Right lung (tissue), 10 donors: Measurements from ENCODE around the gene TMEM169. TPM values are rescaled to one million over a fixed set of nuclear protein-coding genes. Genes with fewer than 3 reads are reported as not detected.

Source experiments
- DNase-seq, 2 donors: peaks; one replicate each; pipeline ENCODE4 v3.0.0-alpha.2; 2013
- long read RNA-seq, 8 donors: transcript quantifications; one replicate each; lab custom pipeline, GENCODE V29; 2026
- polyA plus RNA-seq, 5 donors: library from polyadenylated mRNA; unstranded; fragments of 120-200 nt; gene quantifications; one replicate each; pipeline versions ENCODE4 v1.2.1 to v1.2.3, GENCODE V29; 2013; ENCODE audit warnings: inconsistent platforms in 1 of 5, low replicate concordance in 1 of 5; ENCODE audit not compliant: insufficient read length in 5 of 5, insufficient read depth in 1 of 5

TMEM169 gene, protein sequence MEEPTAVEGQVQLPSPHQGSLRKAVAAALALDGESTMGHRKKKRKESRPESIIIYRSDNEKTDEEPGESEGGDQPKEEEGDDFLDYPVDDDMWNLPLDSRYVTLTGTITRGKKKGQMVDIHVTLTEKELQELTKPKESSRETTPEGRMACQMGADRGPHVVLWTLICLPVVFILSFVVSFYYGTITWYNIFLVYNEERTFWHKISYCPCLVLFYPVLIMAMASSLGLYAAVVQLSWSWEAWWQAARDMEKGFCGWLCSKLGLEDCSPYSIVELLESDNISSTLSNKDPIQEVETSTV
- 1 to 10 TPM in 2 of 5 donors, under 1 TPM in 3; 0.73 to 1.2 (median 0.98) TPM for polyA plus RNA-seq
- long read RNA-seq, donor 1, partial matches to known transcripts: 0 of 1 reads
- long read RNA-seq, donor 1, other reads (novel, unspliced or antisense): 0 of 1 reads
- long read RNA-seq, donor 2: 0 reads
- long read RNA-seq, donor 3: 0 reads
- long read RNA-seq, donor 4: 0 reads
- long read RNA-seq, donor 5: 0 reads
- long read RNA-seq, donor 6: 0 reads
- long read RNA-seq, donor 7: 0 reads
- long read RNA-seq, donor 8: 0 reads

DNA sequence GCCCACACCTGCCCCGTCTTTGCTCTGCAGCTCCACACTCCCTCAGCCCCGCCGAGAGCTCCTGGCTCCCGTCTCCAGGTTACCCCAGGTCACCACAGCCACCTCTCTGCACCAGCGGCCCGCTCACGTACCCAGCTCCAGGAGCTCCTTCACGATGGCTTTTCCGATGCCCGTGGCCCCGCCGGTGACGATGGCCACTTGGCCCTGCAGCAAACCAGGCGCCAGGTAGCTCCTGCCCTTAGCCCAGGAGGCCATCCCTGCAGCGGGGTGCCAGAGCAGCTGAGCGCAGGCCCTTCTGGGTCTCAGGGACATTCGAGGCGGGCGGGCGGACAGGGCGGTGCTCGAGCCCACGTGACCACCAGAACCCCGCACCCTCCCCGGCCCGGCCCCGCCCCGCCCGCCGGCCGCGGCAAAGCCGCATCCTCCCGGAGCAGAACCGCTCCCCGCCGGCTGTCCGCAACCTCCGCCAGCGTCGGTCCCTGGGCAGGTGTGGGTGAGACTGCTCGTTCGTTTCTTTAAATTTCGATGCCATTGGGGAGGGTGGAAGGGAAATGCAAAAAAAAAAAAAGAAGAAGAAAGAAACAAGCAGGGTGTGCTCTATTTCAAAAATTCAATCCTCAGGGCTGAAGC lies at the start of gene TMEM169, which contains the start of gene PECR:
Gene TMEM169, plus strand, starts transcription at position 433 of the 630 bp plus-strand sequence. CDS start 14,045 bp downstream, outside the sequence.
Gene PECR, minus strand, starts transcription at position 323 of the 630 bp plus-strand sequence. Its CDS starts 68 bp downstream, at position 255.
- DNase-seq: peak; percentile 46 to 47

DNA sequence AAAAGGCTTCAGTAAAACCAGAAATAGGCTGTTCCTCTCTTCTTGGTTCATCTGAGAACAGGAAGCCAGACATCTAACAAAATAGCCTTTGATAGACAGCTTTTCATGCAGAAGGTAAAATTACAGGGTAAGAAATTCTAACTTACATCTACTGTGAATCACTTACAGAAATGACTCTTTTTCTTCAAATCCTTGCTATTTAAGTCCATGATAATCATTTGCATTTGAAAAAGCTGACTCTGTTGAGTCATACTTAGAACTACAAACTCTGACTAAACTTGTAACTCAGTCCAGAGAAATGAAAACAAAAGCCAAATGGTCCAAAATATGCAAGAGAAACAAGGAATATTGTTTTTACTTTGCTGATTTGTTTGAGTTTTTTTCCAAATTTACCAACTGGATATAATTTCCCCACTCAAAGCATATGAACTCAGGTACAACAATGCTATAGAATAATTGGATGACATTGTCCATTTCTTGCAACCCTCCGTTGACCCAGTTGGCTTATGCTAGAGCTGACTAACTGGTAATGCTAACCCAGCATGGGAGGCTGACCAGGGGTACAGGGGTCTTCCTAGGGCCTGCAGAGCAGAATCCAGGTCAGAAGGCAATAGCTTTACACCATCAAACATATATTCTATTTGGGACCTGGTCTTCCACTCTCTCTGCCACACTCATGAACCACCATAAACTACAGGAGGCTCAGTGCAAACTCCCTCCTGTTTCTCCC lies 49.6 kb upstream of the TMEM169 start:
- no peak for DNase-seq

DNA sequence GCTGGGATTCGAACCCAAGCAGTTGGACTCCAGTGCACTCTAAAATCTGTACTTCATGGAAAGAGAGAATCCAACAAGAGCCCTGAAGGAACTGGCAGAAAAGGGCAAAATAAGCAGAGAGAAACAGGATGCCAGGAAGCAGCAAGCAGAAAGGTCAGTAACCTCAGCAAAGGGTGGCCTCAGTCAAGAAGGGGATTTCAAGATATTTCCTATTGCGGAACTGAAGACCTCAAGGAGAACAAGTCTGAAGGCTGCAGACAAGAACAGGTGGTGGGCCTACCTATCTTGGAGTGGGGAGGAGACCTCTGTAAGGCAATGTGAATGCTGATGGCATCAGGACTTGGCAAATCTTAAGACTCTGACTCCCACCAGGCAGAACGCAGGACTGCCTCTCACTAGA lies 48.3 kb upstream of the TMEM169 start:
- no peak for DNase-seq

DNA sequence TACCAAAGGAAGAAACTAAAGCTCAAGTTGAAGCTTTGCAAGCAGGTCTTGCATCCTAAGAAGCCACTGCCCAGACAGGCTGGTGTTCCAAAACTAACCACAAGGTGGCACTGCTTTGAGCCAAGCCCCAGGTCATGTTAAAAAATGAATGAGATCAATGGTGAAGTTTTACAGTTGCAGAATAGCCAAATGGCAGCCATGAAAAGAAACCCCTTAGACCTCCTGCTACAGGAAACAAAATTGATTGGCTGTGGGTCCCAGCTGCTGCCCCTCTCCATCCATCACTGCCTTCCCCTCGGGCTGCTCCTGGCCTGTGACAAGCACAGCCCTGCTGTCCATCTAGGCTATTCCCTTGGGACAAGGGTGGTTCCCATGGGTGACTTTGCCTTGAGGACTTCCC lies 47.7 kb upstream of the TMEM169 start:
- peak; percentile 14 to 40 for DNase-seq

DNA sequence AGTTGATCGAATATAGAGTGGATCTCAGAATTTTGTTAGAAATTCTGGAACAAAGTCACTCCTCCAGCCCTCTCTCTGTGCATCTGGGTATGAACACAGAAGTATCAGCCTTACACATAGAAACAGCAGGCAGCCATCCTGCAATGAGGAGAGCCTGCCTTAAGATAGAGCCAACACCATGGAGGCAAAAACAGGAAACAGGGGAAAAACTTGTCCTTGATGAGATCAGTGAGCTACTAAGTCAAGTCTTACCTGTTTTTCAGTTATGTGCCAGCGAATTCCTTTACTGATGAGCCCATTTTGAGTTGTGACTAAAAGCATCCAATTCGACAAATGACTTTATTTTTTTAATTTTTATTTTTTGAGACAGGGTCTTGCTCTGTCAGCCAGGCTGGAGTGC lies 41.8 kb upstream of the TMEM169 start:
- no peak for DNase-seq

DNA sequence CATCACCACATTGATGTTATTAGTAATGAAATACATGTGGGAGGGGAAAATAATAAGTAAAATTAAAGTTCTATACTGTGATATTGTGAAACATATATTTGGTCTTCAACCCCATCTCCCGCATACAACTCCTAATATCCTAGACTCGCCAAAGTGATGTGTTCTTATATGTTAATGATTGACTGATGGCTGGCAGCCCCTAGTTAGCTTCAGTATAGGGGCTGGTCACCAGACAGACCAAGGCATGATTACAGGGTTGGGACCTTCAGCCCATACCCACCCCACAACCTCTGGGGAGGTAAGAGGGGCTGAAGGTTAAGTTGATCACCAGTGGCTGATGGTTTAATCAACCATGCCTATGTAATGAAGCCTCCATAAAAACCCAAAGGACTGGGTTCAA lies 40.3 kb upstream of the TMEM169 start:
- no peak for DNase-seq

DNA sequence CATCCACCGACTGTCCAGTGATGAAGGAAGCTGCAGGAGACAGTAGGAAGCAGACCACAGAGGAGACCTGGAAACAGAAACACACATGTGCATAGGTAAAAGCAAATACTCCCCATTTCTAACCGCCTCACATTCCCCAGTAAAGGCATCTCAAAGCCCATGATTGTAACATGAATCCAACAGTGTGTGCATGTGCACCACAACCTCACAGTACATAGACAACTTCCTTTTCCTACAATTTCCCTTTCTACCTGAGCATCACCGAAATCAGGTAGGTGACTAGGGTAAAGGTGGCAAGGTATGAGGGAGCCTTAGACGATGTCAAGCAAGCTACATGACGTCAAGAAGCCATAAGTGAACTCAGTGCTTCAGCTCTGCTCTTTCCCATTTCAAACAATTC lies 37.8 kb upstream of the TMEM169 start:
- no peak for DNase-seq

DNA sequence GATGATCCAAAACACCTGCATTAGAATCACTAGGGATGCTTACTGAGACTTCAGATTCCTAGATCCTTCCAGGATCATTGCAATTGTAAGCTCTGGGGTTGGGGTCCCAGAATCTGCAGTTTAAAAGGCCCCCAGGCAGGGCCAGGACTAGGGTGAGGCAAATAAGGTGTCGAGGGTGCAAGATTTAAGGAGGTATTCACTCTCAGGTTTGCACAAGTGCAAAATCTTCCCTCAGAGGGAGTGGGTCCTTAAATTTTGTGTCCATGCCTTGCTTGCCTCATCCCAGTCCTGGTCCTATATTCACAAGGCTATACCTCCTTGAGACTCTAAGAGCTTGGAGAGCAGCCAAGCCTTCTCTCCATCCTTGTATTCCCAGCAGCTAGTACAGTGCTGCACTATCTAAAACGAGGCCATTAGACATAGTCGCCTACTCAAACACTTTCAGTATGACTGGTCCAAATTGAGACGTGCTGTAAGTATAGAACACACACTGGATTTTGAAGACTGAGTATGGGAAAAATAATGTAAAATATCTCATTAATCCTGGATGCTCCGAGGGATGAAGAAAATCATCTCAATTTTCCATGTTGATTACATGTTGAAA lies 36.7 kb upstream of the TMEM169 start:
- no peak for DNase-seq

DNA sequence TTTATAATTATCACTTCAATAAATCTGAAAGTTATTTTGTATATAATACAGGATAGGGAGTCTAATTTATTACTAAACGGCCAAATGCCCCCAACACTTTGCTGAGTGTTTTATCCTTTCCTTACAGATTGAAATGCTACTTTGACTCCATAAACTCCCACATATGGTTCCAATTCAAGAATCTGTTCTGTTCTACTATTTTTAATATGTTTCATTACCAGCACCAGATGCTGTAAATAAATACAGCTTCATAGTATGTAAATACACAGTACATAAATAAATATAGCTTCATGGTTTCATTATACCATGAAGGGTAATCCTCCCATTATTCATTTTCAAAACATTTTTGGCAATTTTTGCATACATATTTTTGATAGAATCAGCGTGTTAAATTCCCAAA lies 34.3 kb upstream of the TMEM169 start:
- no peak for DNase-seq

DNA sequence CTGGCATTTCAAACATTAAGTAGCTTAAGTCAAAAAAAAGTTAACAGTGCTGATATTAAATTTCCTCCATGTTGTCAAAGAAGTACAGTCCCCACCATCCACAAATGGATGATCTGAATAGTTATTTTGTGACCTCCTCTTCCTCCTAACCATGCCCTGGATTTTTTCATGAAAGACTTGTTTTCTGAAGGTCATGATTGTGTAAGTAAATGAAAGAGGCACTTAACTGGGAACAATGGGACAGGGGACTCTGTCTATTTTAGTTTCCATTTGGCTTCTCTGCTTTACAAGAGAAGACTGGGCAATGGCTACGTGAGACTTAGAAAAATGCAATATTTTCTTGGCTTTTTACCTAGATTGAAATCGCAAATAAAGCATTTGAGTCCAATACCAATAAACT lies 32.3 kb upstream of the TMEM169 start:
- DNase-seq: no peak

DNA sequence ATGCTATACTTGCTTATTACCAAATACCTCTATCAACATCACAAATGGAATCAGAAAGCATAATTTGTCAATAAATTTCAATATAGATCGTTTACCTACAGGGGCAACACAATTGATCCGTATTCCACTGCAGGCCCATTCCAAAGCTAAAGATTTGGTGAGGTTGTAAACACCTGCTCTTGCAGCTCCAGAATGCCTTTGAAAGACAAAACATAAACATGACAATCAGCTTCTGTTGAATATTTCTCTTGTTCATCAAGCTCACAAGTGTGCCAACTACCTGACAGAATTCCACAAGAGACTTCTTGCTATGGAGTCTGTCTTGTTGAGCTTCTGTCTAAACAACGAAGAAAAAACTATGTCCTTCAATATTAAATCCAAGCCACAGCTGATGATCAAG lies 30.4 kb upstream of the TMEM169 start:
- no peak for DNase-seq

DNA sequence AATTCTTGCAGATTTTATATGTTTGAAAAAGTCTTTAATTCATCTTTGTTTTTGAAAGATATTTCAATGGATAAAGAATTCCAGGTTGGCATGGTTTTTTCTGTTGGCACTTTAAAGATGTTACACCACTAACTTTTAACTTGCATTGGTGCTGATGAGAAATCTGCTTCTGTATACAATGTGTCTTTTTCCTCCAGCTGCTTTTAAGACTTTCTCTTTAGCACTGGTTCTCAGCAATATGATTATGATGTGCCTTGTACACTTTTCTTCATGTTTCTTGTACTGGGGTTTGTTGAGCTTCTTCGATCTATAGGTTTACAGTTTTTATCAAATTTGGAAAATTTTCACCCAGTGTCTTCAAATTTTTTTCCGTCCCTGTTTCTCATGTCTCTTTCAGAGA lies 29.3 kb upstream of the TMEM169 start:
- DNase-seq: no peak

DNA sequence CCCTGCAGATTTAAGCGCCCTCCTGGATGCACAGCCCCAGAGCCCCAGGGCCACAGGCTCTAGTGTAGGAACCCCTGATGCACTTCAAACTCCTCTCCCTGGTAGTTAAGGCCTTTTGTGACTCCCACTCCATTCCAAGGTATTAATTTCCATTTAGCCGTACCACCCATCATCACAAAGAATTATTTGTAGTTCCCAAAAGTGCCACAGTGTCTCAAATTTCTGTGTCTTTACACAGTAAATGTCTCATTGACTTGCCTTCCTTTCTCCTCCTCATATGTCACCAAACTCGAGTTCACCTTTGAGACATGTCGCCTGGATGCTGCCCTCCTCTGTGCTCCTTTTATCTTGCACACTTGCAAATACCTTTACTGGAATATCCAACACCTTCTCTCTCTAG lies 26.0 kb upstream of the TMEM169 start:
- no peak for DNase-seq

DNA sequence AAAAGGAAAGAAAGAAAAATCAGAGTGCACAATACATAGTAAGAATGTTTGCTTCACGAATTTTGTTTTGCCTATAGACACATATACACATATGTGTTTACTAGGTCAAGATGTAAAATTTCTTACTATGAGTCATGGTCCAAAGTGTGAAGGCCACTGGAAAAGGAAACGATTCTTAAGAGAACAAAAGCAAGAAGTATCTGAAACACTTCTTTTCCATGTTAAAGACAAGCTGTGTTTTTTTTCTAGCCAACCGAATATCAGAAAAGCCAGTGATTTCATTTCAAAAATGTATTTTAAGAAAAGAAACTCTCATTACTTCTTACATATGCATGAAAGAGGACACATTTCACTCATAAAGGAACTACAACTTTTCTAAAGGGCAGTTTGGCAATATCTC lies 25.0 kb upstream of the TMEM169 start:
- no peak for DNase-seq

DNA sequence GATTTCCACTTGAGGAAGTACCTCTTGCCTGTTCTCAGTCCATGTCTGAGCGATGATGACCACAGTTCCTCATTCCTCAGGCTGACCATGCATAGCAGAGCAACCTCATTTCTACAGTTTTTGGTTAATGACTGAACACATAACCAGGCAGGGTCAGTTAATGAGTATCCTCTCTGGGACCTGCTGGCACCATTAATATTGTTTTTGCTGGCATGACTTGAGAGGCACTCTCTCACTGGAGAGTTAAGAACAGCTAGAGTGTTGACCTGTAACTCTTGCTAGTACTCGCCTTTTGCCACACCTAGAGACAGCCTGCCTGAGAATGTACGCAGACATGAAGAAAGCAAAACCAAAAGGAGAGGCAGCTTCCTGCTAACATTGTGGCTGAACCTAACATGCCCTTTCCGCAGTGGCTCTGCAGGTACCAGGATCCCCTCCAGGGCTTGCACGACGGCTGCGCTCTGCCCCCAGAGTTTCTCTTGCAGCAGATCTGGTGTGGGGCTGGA lies 24.0 kb upstream of the TMEM169 start:
- no peak for DNase-seq

DNA sequence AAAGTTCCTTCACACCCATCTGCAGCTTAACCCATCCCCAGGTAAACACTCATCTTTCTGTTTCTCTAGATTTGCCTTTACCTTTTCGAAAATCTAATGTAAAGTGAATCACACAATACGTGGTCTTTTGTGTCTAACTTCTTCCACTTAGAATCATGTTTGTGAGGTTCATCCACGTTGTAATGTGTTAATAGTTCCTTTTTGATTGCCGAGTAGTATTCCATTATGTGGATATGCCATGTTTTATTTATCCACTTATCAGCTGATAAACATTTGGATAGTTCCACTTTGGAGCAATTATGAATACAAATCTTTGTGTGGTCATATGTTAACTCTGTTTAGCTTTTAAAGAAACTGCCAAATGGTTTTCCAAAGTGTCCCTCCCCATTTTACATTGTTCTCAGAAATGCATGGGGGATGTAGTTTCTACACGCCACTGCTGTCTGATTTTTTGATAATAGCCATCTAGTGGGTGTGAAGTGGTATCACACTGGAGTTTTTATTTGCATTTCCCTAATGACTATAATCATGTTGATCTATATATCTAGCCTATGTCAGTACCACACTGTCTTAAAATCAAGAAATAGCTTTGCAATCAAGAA lies 22.4 kb upstream of the TMEM169 start:
- no peak for DNase-seq

DNA sequence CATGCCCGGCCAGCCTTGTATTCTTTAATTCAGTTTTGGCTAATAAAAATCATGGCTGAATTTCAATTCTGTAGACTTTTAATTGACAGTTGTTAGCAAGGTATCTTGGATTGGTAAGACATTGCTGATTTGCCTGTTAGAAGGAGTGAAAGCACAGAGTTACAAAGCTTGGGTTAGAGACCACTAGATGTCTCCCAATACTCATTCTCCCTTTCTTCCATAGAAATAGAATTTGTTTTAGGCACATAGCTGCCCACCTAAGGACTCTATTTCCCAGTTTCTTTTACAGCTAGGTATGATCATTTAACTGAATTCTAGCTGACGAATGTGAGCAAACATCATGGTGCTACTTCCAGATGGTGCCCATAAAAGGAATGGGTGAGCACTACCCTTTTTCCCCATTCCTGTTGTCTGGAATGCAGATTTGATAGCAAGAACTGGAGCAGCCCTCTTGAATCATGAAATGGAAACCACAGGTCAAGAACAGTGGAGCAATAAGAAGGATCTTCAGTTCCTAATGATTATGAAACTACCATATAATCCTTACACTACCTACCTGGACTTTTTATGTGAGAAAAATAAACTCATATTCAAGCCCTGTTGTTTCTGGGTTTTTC lies 17.6 kb upstream of the TMEM169 start:
- DNase-seq: no peak

DNA sequence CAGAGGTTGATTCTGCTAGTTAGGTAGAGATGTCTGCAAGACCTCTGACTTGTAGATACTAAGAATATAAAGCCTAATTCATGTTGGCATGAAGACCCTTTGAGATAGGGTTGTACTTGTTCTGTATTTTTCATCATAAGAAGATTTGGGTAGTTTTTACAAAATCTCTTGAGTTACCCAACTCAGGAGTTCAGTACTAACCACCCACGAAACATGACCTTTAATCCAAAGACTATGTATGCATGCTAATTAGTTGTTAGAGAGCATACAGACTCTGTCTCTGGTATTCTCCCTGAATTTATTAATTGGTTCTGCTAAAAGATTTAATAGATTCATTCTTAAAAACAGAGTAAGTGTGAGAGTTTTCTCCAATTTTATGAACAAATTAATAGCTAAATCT lies 17.1 kb upstream of the TMEM169 start:
- DNase-seq: no peak

DNA sequence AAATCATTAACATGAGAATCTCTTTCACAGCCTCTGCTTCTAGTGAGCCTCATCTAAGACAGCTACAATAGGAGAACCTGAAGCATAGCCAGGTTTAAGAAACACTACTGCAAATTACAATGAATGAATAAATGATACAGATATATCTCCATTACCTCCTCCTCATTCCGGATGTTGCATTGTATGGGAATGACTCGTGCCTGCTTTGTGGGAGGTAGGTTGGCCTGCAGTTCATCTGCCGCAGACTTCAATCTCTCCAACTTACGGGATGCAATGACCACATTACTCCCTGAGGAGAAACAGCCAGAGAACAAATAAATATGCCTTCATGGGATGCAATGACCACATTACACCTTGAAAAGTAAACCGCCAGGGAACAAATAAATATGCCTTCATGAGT lies 15.5 kb upstream of the TMEM169 start:
- DNase-seq: no peak

DNA sequence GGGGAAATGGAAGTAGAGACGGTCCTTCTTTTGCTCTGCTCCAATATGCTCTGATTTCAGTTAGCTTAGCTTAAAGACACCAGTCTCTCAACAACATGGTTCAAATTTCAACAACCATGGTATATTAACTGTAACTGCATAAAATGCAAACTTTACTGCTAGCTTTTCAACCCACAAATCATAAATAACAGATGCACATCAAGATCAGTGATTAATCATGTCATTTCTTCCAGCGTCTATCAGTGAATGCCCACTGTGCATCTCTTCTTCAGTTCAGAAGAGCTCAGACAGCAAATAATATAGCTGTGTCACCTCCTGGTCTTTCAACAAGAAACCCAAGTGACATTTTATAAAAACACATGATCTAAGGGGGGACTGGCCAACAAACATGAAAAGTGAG lies 12.7 kb upstream of the TMEM169 start:
- no peak for DNase-seq

DNA sequence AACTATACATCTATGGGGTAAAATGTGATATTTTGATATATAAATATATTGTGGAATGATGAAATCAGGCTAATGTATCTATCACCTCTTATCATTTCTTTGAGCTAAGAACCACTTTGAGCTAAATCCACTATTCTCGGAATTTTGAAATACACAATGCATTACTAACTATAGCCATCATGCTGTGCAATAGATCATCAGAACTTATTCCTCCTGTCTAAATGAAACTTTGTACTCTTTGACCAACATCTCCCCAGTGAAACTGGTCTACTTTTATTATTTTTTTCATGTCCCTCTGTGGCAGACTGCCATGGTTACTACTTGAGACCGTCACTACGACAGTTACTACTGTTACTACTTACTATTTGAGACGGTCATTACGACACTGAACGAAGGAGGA lies 11.5 kb upstream of the TMEM169 start:
- DNase-seq: no peak
